ENCODE measurements around the gene ARHGEF35.
"Not testable (repeated sequence)": the region's sequence is repeated elsewhere in the genome, so short reads cannot be mapped to it uniquely, and the experiment has no call there.

DNA sequence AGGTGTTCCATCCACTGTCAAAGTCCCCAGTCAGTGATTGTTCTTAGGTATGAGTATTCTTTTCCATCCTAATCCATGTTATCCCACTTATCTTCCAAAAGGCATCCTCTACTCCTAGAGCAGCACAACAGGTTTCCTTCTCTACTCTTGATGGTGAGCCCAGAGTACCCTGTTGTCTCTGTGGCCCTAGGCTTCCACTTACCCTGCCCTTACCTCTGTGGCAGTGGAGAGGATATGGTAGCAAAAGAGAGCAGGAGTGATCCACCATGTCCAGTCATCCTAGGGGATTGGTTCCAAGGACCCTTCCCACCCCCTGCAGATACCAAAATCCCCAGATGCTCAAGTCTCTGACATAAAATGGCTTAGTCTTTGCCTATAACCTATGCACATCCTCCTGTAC is 21.6 kb upstream of the ARHGEF35 start:
- TF ChIP-seq EZH2 (IDR thresholded peaks at IDR 0.05; ENCODE audit: insufficient read depth, poor library complexity, severe bottlenecking); EZH2phosphoT487 (IDR thresholded peaks at IDR 0.05; ENCODE audit: insufficient read depth, low read depth): not testable (repeated sequence)

Measured in GM23248 (cell line).